GM18526 (cell line): Measurements from ENCODE around the gene MRPL53.

Source experiments
- POLR2A ChIP-seq: IDR thresholded peaks from 3 replicates; pipeline ENCODE4 v1.6.1; 2011; ENCODE audit not compliant: insufficient read length; ENCODE audit errors: extremely low read depth

The MRPL53 gene

GRCh38 chr2:74472086-74472944 lies at the start of gene MRPL53:
Gene MRPL53, minus strand, starts transcription at chr2:74472680. Its CDS starts 20 bp downstream, at chr2:74472660.
- peak; percentile 91 for TF ChIP-seq POLR2A

GRCh38 chr2:74516650-74517049 lies 44.2 kb upstream of the MRPL53 start:
- TF ChIP-seq POLR2A, result no peak

DNA sequence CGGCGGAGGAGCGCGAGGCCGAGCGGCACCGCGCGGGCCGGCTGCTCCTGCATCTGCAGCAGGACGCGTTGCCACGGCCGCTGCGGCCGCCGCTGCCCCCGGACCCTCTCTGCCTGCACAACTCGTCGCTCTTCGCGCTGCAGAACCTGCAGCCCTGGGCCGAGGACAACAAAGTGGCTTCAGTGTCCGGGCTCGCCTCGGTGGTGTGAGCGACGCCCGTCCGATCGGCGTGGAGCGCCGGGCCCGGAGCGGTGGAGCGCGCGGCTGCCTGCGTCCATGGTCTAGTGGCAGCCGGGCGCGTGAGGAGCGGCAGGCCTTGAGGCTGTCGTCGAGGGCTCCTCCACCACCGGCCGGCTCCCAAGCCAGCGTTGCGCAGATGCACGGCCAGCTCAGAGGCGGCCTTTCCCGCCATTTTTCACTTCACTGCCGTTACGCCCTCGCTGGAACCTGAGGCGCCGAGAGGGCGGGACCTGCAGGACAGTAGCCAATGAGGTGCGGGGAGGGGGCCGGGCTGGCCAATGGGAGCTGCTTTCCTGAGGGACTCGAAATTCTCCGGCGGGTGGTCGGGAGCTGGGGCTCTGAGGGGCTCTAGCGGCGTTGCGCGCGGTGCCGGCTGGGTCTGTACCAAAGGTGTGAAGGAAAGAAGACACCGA lies 43.6 kb upstream of the MRPL53 start:
- TF ChIP-seq POLR2A, result no peak

DNA sequence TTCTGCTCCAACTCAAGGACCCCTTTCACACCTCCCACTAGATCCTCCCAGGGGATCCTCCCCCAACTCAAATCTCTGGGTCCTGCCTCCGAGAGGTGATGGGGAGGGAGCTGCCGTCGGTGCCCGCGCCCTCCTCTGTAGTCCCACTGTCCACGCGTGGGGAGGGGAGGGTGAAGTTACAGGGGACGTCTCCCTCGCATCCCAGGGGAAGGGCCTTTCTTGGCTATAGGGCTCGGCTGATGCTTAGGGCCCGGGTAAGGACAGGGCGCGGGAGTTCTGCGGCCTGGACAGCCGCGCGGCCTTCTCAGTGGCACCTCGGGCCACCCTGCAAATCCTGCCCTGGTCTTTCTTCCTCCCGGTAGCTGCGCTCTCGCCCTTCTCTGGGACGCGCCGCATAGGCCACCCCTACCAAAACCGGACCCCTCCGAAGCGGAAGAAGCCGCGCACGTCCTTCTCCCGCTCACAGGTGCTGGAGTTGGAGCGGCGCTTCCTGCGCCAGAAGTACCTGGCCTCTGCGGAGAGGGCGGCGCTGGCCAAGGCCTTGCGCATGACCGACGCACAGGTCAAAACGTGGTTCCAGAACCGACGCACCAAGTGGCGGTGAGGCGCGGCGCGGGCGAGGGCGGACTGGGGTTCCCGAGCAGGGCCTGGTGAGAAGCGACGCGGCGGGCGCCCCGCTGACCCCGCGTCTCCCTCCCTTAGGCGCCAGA lies 42.9 kb upstream of the MRPL53 start:
- no peak for TF ChIP-seq POLR2A

GRCh38 chr2:74514368-74515270 lies 42.1 kb upstream of the MRPL53 start, which contains the start of gene TLX2:
Gene TLX2, plus strand, starts transcription at chr2:74514450. Its CDS starts 357 bp downstream, at chr2:74514807.
- TF ChIP-seq POLR2A, result no peak

DNA sequence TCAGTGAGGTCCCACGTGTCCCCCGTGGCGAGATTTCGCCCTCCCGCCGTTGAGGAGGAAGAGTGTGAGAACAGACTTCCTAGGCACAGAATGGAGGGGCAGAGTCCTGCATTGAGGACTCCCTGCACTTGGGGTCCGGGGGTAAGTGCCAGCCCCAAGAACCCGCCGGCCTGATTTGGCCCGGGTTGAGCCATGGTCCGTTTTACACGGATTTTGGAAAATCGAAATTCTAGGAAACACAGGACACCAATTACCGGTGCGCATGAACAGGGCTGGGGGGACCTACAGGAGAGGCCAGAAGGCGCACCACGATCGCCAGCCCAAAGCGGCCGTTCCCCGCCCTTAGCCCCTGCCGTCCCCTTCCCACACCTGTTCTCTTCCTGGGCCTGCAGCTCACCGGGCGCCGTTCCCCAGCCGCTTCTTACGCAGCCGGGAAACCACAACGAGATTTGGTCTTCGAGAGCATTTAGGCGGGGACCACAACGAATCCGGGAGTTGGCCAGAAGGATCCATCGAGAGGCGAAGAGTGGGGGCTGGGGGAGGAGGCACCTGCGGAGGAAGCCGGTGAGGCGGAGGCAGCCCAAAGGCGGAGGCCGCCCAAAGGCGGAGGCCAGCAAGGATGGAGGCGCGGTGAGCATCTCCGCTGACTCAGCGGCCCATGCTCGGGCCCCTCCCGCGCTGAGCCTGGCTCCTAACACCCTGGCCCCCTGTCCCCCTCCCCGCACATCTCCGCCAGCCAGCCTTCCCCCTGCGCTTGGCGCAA lies 41.3 kb upstream of the MRPL53 start:
- TF ChIP-seq POLR2A, result no peak

- no peak for TF ChIP-seq POLR2A
Measured at GRCh38 chr2:74512744-74513604, 40.5 kb upstream of the MRPL53 start.

DNA sequence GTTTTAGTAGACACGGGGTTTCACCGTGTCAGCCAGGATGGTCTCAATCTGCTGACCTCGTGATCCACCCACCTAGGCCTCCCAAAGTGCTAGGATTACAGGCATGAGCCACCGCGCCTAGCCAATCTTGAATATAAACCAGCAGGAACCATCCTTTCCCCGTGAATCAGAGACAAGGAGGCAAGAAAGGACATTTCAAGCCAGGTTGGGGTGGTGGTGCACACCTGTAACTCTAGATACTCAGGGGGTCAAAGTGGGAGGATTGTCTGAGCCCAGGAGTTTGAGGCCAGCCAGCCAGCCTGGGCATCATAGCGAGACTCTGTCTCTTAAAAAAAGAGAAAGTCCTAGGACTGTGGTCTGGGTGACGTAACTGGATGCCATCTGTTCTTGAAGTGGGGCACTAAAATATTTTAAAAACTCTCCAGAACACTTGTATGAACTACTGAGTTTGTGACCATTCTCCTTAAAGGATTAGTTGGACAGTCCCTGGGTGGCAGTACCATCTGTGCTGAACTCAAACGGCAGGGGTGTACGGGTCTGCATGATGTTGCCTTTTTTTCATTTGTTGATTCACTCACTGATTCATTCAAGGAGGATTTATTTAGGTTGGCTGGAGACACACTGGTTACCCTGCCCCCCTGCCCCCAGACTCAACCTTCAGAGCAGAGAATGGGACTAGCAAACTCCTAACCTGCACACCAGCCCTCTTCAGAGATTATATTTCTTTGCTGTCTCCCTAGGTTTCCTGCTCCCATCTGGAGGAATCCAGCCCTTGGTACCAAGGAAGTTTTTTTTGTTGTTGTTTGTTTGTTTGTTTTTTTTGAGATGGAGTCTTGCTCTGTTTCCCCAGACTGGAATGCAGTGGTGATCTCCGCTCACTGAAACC lies 38.9 kb upstream of the MRPL53 start:
- no peak for TF ChIP-seq POLR2A

- TF ChIP-seq POLR2A, result no peak
Measured at GRCh38 chr2:74510272-74510671, 37.8 kb upstream of the MRPL53 start.

DNA sequence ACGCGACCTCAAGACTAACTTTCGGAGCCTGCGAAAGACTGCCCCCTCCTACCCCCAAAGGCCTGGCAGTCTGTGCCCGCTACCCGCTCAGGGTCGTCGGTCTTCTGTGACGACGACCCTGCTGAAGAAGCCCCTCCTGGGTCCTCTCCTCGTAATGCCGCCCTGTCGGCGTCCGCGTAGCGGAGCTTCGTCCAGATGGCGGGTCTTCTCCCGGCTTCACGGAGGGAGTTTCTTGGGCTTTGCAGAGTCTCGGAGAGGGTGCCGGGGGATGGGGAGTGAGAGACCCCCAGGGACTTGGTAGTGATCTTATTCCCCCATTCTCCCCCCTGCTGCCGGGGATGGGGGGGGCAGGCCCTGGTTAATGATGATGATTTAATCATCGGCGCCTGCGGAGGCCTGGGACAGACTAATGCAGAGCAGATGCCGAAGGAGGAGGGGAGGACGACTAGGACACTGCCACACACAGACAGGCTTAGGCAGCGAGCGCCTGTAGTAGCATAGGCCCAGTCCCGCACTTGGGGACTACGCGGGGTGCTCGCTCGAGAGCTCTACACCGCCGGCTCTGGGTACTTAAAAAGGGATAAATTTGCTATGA lies 35.5 kb upstream of the MRPL53 start:
- no peak for TF ChIP-seq POLR2A

- peak; percentile 88 for TF ChIP-seq POLR2A
Measured at GRCh38 chr2:74507145-74507925, 34.9 kb upstream of the MRPL53 start, which contains the start of gene PCGF1. Gene PCGF1, minus strand, starts transcription at chr2:74507695. Its CDS starts 27 bp downstream, at chr2:74507668.
